ENCODE results near the gene PCSK5.
A peak's percentile ranks its signal among the peaks of the same experiment; 100 is the strongest.
"Not testable (repeated sequence)": the region's sequence is repeated elsewhere in the genome, so short reads cannot be mapped to it uniquely, and the experiment has no call there.

The PCSK5 gene

GRCh38 chr9:76025286-76025685, 134.8 kb downstream of the PCSK5 start:
- Mint-ChIP-seq H3K36me3 (peaks cover 6% of the 10 kb centered on the region), H3K27me3 (no peaks in the 10 kb centered on the region), H3K4me3 (no peak overlapping the region), H3K4me1 (peaks cover 92% of the 10 kb centered on the region), H3K27ac (no peak overlapping the region), H3K9me3 (no peaks in the 10 kb centered on the region)

- no peaks in the 10 kb centered on the region for H3K27me3 Mint-ChIP-seq
- peaks cover 6% of the 10 kb centered on the region for H3K36me3 Mint-ChIP-seq
- peaks cover 84% of the 10 kb centered on the region for H3K4me1 Mint-ChIP-seq
- no peaks in the 10 kb centered on the region for H3K9me3 Mint-ChIP-seq
- no peak overlapping the region for H3K4me3 Mint-ChIP-seq
- no peak overlapping the region for H3K27ac Mint-ChIP-seq
These were observed 136.3 kb downstream of the PCSK5 start for GRCh38 chr9:76026796-76027195.

- Mint-ChIP-seq H3K27me3 (no peaks in the 10 kb centered on the region), H3K27ac (peak overlapping the region; percentile 80), H3K9me3 (no peaks in the 10 kb centered on the region), H3K4me3 (peak overlapping the region; percentile 73), H3K4me1 (peaks cover 84% of the 10 kb centered on the region), H3K36me3 (peaks cover 8% of the 10 kb centered on the region)
These were observed 136.9 kb downstream of the PCSK5 start for GRCh38 chr9:76027416-76027815.

GRCh38 chr9:76027861-76028260, 137.4 kb downstream of the PCSK5 start:
- Mint-ChIP-seq H3K36me3 (peaks cover 8% of the 10 kb centered on the region), H3K27ac (peak overlapping the region; percentile 41), H3K27me3 (no peaks in the 10 kb centered on the region), H3K9me3 (no peaks in the 10 kb centered on the region), H3K4me1 (peaks cover 84% of the 10 kb centered on the region), H3K4me3 (peak overlapping the region; percentile 66)

- peak overlapping the region; percentile 65 for H3K27ac Mint-ChIP-seq
- no peaks in the 10 kb centered on the region for H3K27me3 Mint-ChIP-seq
- peaks cover 67% of the 10 kb centered on the region for H3K4me1 Mint-ChIP-seq
- no peaks in the 10 kb centered on the region for H3K9me3 Mint-ChIP-seq
- H3K36me3 Mint-ChIP-seq, result peaks cover 17% of the 10 kb centered on the region
- H3K4me3 Mint-ChIP-seq, result peak overlapping the region; percentile 42
These were observed 141.7 kb downstream of the PCSK5 start for GRCh38 chr9:76032038-76032796.

- H3K27ac Mint-ChIP-seq, result peak overlapping the region; percentile 65
- H3K4me3 Mint-ChIP-seq, result peak overlapping the region; percentile 42
These were observed 142.4 kb downstream of the PCSK5 start for GRCh38 chr9:76032797-76033373.

GRCh38 chr9:76034049-76034448, 143.6 kb downstream of the PCSK5 start:
- Mint-ChIP-seq H3K4me1 (peaks cover 56% of the 10 kb centered on the region), H3K9me3 (no peaks in the 10 kb centered on the region), H3K4me3 (peak overlapping the region; percentile 2), H3K27ac (peak overlapping the region; percentile 48), H3K36me3 (peaks cover 18% of the 10 kb centered on the region), H3K27me3 (no peaks in the 10 kb centered on the region)

More at GRCh38 chr9:76032797-76033373, 142.4 kb downstream of the PCSK5 start:
- H3K36me3 Mint-ChIP-seq, result peaks cover 20% of the 10 kb centered on the region
- H3K9me3 Mint-ChIP-seq, result no peaks in the 10 kb centered on the region
- no peaks in the 10 kb centered on the region for H3K27me3 Mint-ChIP-seq
- peaks cover 64% of the 10 kb centered on the region for H3K4me1 Mint-ChIP-seq

- Mint-ChIP-seq H3K36me3 (peaks cover 20% of the 10 kb centered on the region), H3K27ac (no peak overlapping the region), H3K27me3 (no peaks in the 10 kb centered on the region), H3K4me1 (peaks cover 49% of the 10 kb centered on the region), H3K9me3 (no peaks in the 10 kb centered on the region), H3K4me3 (no peak overlapping the region)
These were observed 146.3 kb downstream of the PCSK5 start for GRCh38 chr9:76036762-76037161.

GRCh38 chr9:76037587-76038225, 147.2 kb downstream of the PCSK5 start:
- no peaks in the 10 kb centered on the region for H3K27me3 Mint-ChIP-seq
- peaks cover 39% of the 10 kb centered on the region for H3K4me1 Mint-ChIP-seq
- no peaks in the 10 kb centered on the region for H3K9me3 Mint-ChIP-seq
- H3K27ac Mint-ChIP-seq, result no peak overlapping the region
- no peak overlapping the region for H3K4me3 Mint-ChIP-seq
- peaks cover 19% of the 10 kb centered on the region for H3K36me3 Mint-ChIP-seq

GRCh38 chr9:76038431-76038830, 148.0 kb downstream of the PCSK5 start:
- H3K4me1 Mint-ChIP-seq, result peaks cover 33% of the 10 kb centered on the region
- H3K27ac Mint-ChIP-seq, result no peak overlapping the region
- H3K36me3 Mint-ChIP-seq, result peaks cover 19% of the 10 kb centered on the region
- H3K4me3 Mint-ChIP-seq, result no peak overlapping the region
- no peaks in the 10 kb centered on the region for H3K9me3 Mint-ChIP-seq
- H3K27me3 Mint-ChIP-seq, result no peaks in the 10 kb centered on the region

- Mint-ChIP-seq H3K27ac (no peak overlapping the region), H3K4me1 (peaks cover 20% of the 10 kb centered on the region), H3K27me3 (no peaks in the 10 kb centered on the region), H3K36me3 (peaks cover 14% of the 10 kb centered on the region), H3K4me3 (no peak overlapping the region), H3K9me3 (no peaks in the 10 kb centered on the region)
These were observed 153.9 kb downstream of the PCSK5 start for GRCh38 chr9:76044266-76044819.

- Mint-ChIP-seq H3K4me1 (peaks cover 19% of the 10 kb centered on the region), H3K27ac (no peak overlapping the region), H3K4me3 (no peak overlapping the region), H3K36me3 (peaks cover 14% of the 10 kb centered on the region), H3K27me3 (no peaks in the 10 kb centered on the region), H3K9me3 (no peaks in the 10 kb centered on the region)
These were observed 154.7 kb downstream of the PCSK5 start for GRCh38 chr9:76045221-76045620.

- H3K9me3 Mint-ChIP-seq, result peaks cover 7% of the 10 kb centered on the region
- H3K4me3 Mint-ChIP-seq, result no peak overlapping the region
- no peaks in the 10 kb centered on the region for H3K27me3 Mint-ChIP-seq
- H3K4me1 Mint-ChIP-seq, result peaks cover 14% of the 10 kb centered on the region
- H3K27ac Mint-ChIP-seq, result no peak overlapping the region
- H3K36me3 Mint-ChIP-seq, result peaks cover 23% of the 10 kb centered on the region
These were observed 158.9 kb downstream of the PCSK5 start for GRCh38 chr9:76049341-76049740.

GRCh38 chr9:76067696-76068095, 177.2 kb downstream of the PCSK5 start:
- H3K4me3 Mint-ChIP-seq, result no peak overlapping the region
- H3K27ac Mint-ChIP-seq, result no peak overlapping the region

GRCh38 chr9:76077537-76077936, 187.1 kb downstream of the PCSK5 start:
- peaks cover 13% of the 10 kb centered on the region for H3K4me1 Mint-ChIP-seq
- no peaks in the 10 kb centered on the region for H3K9me3 Mint-ChIP-seq
- no peaks in the 10 kb centered on the region for H3K27me3 Mint-ChIP-seq
- no peak overlapping the region for H3K4me3 Mint-ChIP-seq
- H3K27ac Mint-ChIP-seq, result no peak overlapping the region
- H3K36me3 Mint-ChIP-seq, result peaks cover 44% of the 10 kb centered on the region

More at GRCh38 chr9:76067696-76068095, 177.2 kb downstream of the PCSK5 start:
- Mint-ChIP-seq H3K4me1 (peaks cover 17% of the 10 kb centered on the region), H3K9me3 (no peaks in the 10 kb centered on the region), H3K27me3 (no peaks in the 10 kb centered on the region), H3K36me3 (peaks cover 18% of the 10 kb centered on the region)

- not testable (repeated sequence) for H3K9me3 Mint-ChIP-seq, H3K27ac Mint-ChIP-seq, H3K27me3 Mint-ChIP-seq, H3K4me1 Mint-ChIP-seq, H3K4me3 Mint-ChIP-seq
- H3K36me3 Mint-ChIP-seq, result peaks cover 36% of the 10 kb centered on the region
These were observed 190.8 kb downstream of the PCSK5 start for GRCh38 chr9:76081281-76081680.

Data from activated naive CD4-positive, alpha-beta T cell treated with anti-CD3 and anti-CD28 coated beads, Interleukin-2, amount 50 U/mL, for 24 hours (primary cell).